Naive thymus-derived CD8-positive, alpha-beta T cell (primary cell): ENCODE measurements around the gene ZSCAN26. TPM values are rescaled to one million over a fixed set of nuclear protein-coding genes. Genes with fewer than 3 reads are reported as not detected.

Experiments used
- ATAC-seq, 2 donors: fragments of 150-1000 bp; cut with Tn5 transposase in 1 of 2; sonication (Bioruptor Pico), chemical (Tn5 transposase) in 1 of 2; 1 replicate in 1 of 2; 2 replicates in 1 of 2; pipeline ENCODE4 v1.10.0; 2021; ENCODE audit warnings: mild to moderate bottlenecking in 2 of 2, moderate library complexity in 2 of 2
- POLR2A ChIA-PET: fragments of 350-600 bp; sonication (Branson Sonifier 250); formaldehyde crosslinking; loops from one replicate; lab custom pipeline; 2021; ENCODE audit warnings: antibody characterized with exemption; lab: Charles Lee
- DNase-seq, 10 donors: peaks; one replicate each; pipeline versions ENCODE4 v3.0.0 to v3.0.0-alpha.2; 2020 to 2022
- H3K27ac Mint-ChIP-seq, 10 donors: one replicate each; pipeline ENCODE4 v1.8.0; 2020 to 2022; ENCODE audit warnings: mild to moderate bottlenecking in 10 of 10, mixed read lengths in 10 of 10, moderate library complexity in 4 of 10, inconsistent platforms in 1 of 10
- H3K27me3 Mint-ChIP-seq, 5 donors: one replicate each; pipeline ENCODE4 v1.8.0; 2021 to 2022; ENCODE audit warnings: mixed read lengths in 5 of 5
- H3K36me3 Mint-ChIP-seq, 3 donors: one replicate each; pipeline ENCODE4 v1.8.0; 2020 to 2022; ENCODE audit warnings: mixed read lengths in 3 of 3, mild to moderate bottlenecking in 2 of 3, inconsistent platforms in 1 of 3
- H3K4me1 Mint-ChIP-seq, 4 donors: one replicate each; pipeline ENCODE4 v1.8.0; 2021 to 2022; ENCODE audit warnings: mixed read lengths in 4 of 4
- H3K4me3 Mint-ChIP-seq, 10 donors: one replicate each; pipeline ENCODE4 v1.8.0; 2020 to 2022; ENCODE audit warnings: mild to moderate bottlenecking in 10 of 10, mixed read lengths in 10 of 10, moderate library complexity in 6 of 10, inconsistent platforms in 1 of 10
- H3K9me3 Mint-ChIP-seq, 9 donors: one replicate each; pipeline ENCODE4 v1.8.0; 2020 to 2022; ENCODE audit warnings: mixed read lengths in 9 of 9, mild to moderate bottlenecking in 3 of 9, inconsistent platforms in 1 of 9, moderate library complexity in 1 of 9
- polyA plus RNA-seq, 3 donors: library from polyadenylated mRNA; unstranded; fragments of 300-500 nt; fragmentation: Illumina TruSeq; gene quantifications; one replicate each; pipeline ENCODE4 v1.2.3, GENCODE V29; 2021
- total RNA-seq, 8 experiments: library from RNA in 2 of 8; stranded (reverse) in 2 of 8; gene quantifications; one replicate each; pipeline ENCODE4 v1.2.3 and lab custom pipeline; 2021 to 2026

The ZSCAN26 gene
- total and polyA plus RNA-seq, 5 experiments from 2014 or later, result 14.3 to 26.8 (median 16.1) TPM

- POLR2A ChIA-PET, result no interaction called here
- Mint-ChIP-seq H3K4me1 (no peaks in the 10 kb centered on the region), H3K27ac (no peak overlapping the region), H3K4me3 (no peak overlapping the region), H3K9me3 (no peaks in the 10 kb centered on the region), H3K36me3 (peaks cover 5 to 15% (median 13%) of the 10 kb centered on the region in 3 donors), H3K27me3 (peaks cover 0 to 13% (median 6%) of the 10 kb centered on the region in 5 donors)
- ATAC-seq (no peak), DNase-seq (no peak)
These were observed 27.3 kb upstream of the ZSCAN26 start for GRCh38 chr6:28239636-28240035.

GRCh38 chr6:28240471-28240870, 26.5 kb upstream of the ZSCAN26 start:
- Mint-ChIP-seq H3K4me3 (no peak overlapping the region), H3K9me3 (no peaks in the 10 kb centered on the region), H3K27ac (no peak overlapping the region), H3K4me1 (peaks cover 0 to 2% (median 0%) of the 10 kb centered on the region in 4 donors), H3K27me3 (peaks cover 0 to 11% (median 0%) of the 10 kb centered on the region in 5 donors), H3K36me3 (peaks cover 5 to 23% (median 15%) of the 10 kb centered on the region in 3 donors)
- ATAC-seq, result no peak
- no peak for DNase-seq
- POLR2A ChIA-PET, result no interaction called here

GRCh38 chr6:28243946-28244345, 23.0 kb upstream of the ZSCAN26 start:
- Mint-ChIP-seq H3K9me3 (no peaks in the 10 kb centered on the region), H3K36me3 (peaks cover 5 to 58% (median 29%) of the 10 kb centered on the region in 3 donors), H3K27ac (no peak overlapping the region), H3K4me1 (peaks cover 6 to 16% (median 12%) of the 10 kb centered on the region in 4 donors), H3K27me3 (no peaks in the 10 kb centered on the region), H3K4me3 (no peak overlapping the region)
- no peak for ATAC-seq
- no peak for DNase-seq
- POLR2A ChIA-PET, result no interaction called here

- H3K4me1 Mint-ChIP-seq, result peaks cover 16 to 26% (median 21%) of the 10 kb centered on the region in 4 donors
- H3K27ac Mint-ChIP-seq, result no peak overlapping the region
- no peaks in the 10 kb centered on the region for H3K27me3 Mint-ChIP-seq
- H3K9me3 Mint-ChIP-seq, result no peaks in the 10 kb centered on the region
- ATAC-seq, result no peak
- POLR2A ChIA-PET, result no interaction called here
- H3K4me3 Mint-ChIP-seq, result no peak overlapping the region
- H3K36me3 Mint-ChIP-seq, result peaks cover 5 to 66% (median 31%) of the 10 kb centered on the region in 3 donors
- no peak for DNase-seq
These were observed 21.6 kb upstream of the ZSCAN26 start for GRCh38 chr6:28245206-28245941.

- POLR2A ChIA-PET, result no interaction called here
These were observed 18.0 kb upstream of the ZSCAN26 start for GRCh38 chr6:28248916-28249315.

GRCh38 chr6:28250747-28251146, 16.2 kb upstream of the ZSCAN26 start:
- peaks cover 0 to 10% (median 0%) of the 10 kb centered on the region in 9 donors for H3K9me3 Mint-ChIP-seq
- POLR2A ChIA-PET, result interaction anchor here (1.2 kb wide), 1 partner anchor 103 kb away, joined by 3 read pairs; no protein-coding TSS in a partner anchor
- no peak for ATAC-seq
- no peak for DNase-seq
- H3K27ac Mint-ChIP-seq, result peak overlapping the region in 7 of 10 donors; percentile 3 to 84 (median 62)
- H3K4me3 Mint-ChIP-seq, result peak overlapping the region; percentile 55 to 98 (median 83)
- H3K4me1 Mint-ChIP-seq, result peaks cover 26 to 52% (median 47%) of the 10 kb centered on the region in 4 donors
- H3K36me3 Mint-ChIP-seq, result peaks cover 0 to 40% (median 13%) of the 10 kb centered on the region in 3 donors
- H3K27me3 Mint-ChIP-seq, result no peaks in the 10 kb centered on the region

More at GRCh38 chr6:28248916-28249315, 18.0 kb upstream of the ZSCAN26 start:
- Mint-ChIP-seq H3K9me3 (peaks cover 0 to 10% (median 0%) of the 10 kb centered on the region in 9 donors), H3K4me1 (peaks cover 29 to 52% (median 47%) of the 10 kb centered on the region in 4 donors), H3K36me3 (peaks cover 5 to 58% (median 29%) of the 10 kb centered on the region in 3 donors), H3K4me3 (no peak overlapping the region), H3K27me3 (no peaks in the 10 kb centered on the region), H3K27ac (no peak overlapping the region)
- DNase-seq, result no peak
- ATAC-seq, result no peak

GRCh38 chr6:28251661-28252008, 15.3 kb upstream of the ZSCAN26 start:
- peaks cover 20 to 52% (median 47%) of the 10 kb centered on the region in 4 donors for H3K4me1 Mint-ChIP-seq
- H3K4me3 Mint-ChIP-seq, result peak overlapping the region; percentile 88 to 100 (median 98)
- H3K9me3 Mint-ChIP-seq, result peaks cover 0 to 10% (median 0%) of the 10 kb centered on the region in 9 donors
- POLR2A ChIA-PET, result interaction anchor here (1.0 to 3.8 kb wide), 8 partner anchors 14 to 147 kb away, joined by 3 to 75 read pairs (median 5); partner anchors contain the start of genes ZKSCAN3, ZKSCAN8 and ZSCAN26
- ATAC-seq (peak; percentile 75 to 76), DNase-seq (peak in 5 of 10 donors; percentile 4 to 65 (median 23))
- H3K36me3 Mint-ChIP-seq, result peaks cover 0 to 31% (median 10%) of the 10 kb centered on the region in 3 donors
- peaks cover 0 to 2% (median 0%) of the 10 kb centered on the region in 5 donors for H3K27me3 Mint-ChIP-seq
- peak overlapping the region; percentile 91 to 98 (median 95) for H3K27ac Mint-ChIP-seq

- peak; percentile 55 to 91 (median 82) for DNase-seq
- peak; percentile 83 to 93 for ATAC-seq
- POLR2A ChIA-PET, result interaction anchor here (0.6 to 3.8 kb wide), 14 partner anchors 9 to 171 kb away, joined by 3 to 75 read pairs (median 4); partner anchors contain the start of genes ZKSCAN3, ZKSCAN8 and ZSCAN26
- peak within 1 kb of the TSS; percentile 91 to 98 (median 95) for H3K27ac Mint-ChIP-seq
- peak within 1 kb of the TSS; percentile 88 to 100 (median 98) for H3K4me3 Mint-ChIP-seq
- H3K9me3 Mint-ChIP-seq, result peaks cover 0 to 10% (median 0%) of the 10 kb centered on the region in 9 donors
- peaks cover 18 to 48% (median 46%) of the 10 kb centered on the region in 4 donors for H3K4me1 Mint-ChIP-seq
- peaks cover 0 to 24% (median 10%) of the 10 kb centered on the region in 3 donors for H3K36me3 Mint-ChIP-seq
- H3K27me3 Mint-ChIP-seq, result peaks cover 0 to 2% (median 0%) of the 10 kb centered on the region in 5 donors
These were observed 14.7 kb upstream of the ZSCAN26 start, which contains the start of gene ZKSCAN4 for GRCh38 chr6:28252009-28252975. Gene ZKSCAN4, minus strand, starts transcription at chr6:28252269. Its CDS starts 289 bp downstream, at chr6:28251980.

- DNase-seq (no peak), ATAC-seq (no peak)
- H3K27ac Mint-ChIP-seq, result no peak overlapping the region
- H3K9me3 Mint-ChIP-seq, result peaks cover 0 to 10% (median 4%) of the 10 kb centered on the region in 9 donors
- POLR2A ChIA-PET, result interaction anchor here (0.9 to 3.8 kb wide), 2 partner anchors 12 to 113 kb away, joined by 3 to 75 read pairs; partner anchors contain the start of genes ZKSCAN8 and ZSCAN26
- H3K27me3 Mint-ChIP-seq, result peaks cover 0 to 8% (median 4%) of the 10 kb centered on the region in 5 donors
- H3K4me1 Mint-ChIP-seq, result peaks cover 13 to 46% (median 42%) of the 10 kb centered on the region in 4 donors
- H3K36me3 Mint-ChIP-seq, result peaks cover 6 to 9% (median 7%) of the 10 kb centered on the region in 3 donors
- no peak overlapping the region for H3K4me3 Mint-ChIP-seq
These were observed 12.8 kb upstream of the ZSCAN26 start for GRCh38 chr6:28254121-28254519.

GRCh38 chr6:28257042-28257441, 9.9 kb upstream of the ZSCAN26 start:
- Mint-ChIP-seq H3K36me3 (peaks cover 0 to 9% (median 4%) of the 10 kb centered on the region in 3 donors), H3K27me3 (peaks cover 0 to 12% (median 4%) of the 10 kb centered on the region in 5 donors), H3K9me3 (peaks cover 0 to 14% (median 4%) of the 10 kb centered on the region in 9 donors), H3K4me1 (peaks cover 4 to 21% (median 16%) of the 10 kb centered on the region in 4 donors), H3K4me3 (no peak overlapping the region), H3K27ac (no peak overlapping the region)
- POLR2A ChIA-PET, result no interaction called here
- DNase-seq, result no peak
- no peak for ATAC-seq

- peak within 1 kb of the TSS in 9 of 10 donors; percentile 12 to 79 (median 48) for H3K4me3 Mint-ChIP-seq
- ATAC-seq, result peak; percentile 71 to 75
- H3K27me3 Mint-ChIP-seq, result peaks cover 0 to 12% (median 4%) of the 10 kb centered on the region in 5 donors
- peaks cover 0 to 14% (median 3%) of the 10 kb centered on the region in 9 donors for H3K9me3 Mint-ChIP-seq
- peak in 9 of 10 donors; percentile 26 to 80 (median 40) for DNase-seq
- POLR2A ChIA-PET, result no interaction called here
- H3K4me1 Mint-ChIP-seq, result peaks cover 0 to 12% (median 10%) of the 10 kb centered on the region in 4 donors
- peak within 1 kb of the TSS in 6 of 10 donors; percentile 33 to 81 (median 70) for H3K27ac Mint-ChIP-seq
- H3K36me3 Mint-ChIP-seq, result peaks cover 0 to 9% (median 4%) of the 10 kb centered on the region in 3 donors
These were observed 7.8 kb upstream of the ZSCAN26 start, which contains the start of gene NKAPL for GRCh38 chr6:28258877-28259777. Gene NKAPL, plus strand, starts transcription at chr6:28259297. Its CDS starts 75 bp downstream, at chr6:28259372.
